Endodermal cell (in vitro differentiated cells): ENCODE measurements around the gene SMAD3. TPM values are rescaled to one million over a fixed set of nuclear protein-coding genes. Genes with fewer than 3 reads are reported as not detected.
A peak's percentile ranks its signal among the peaks of the same experiment; 100 is the strongest.

Experiments
- DNase-seq: peaks from one replicate; pipeline ENCODE4 v3.0.0-alpha.2; 2017
- H3K27ac ChIP-seq: 2 replicates; pipeline ENCODE4 v1.5.1; 2013; ENCODE audit warnings: mild to moderate bottlenecking, low read depth, low read length, moderate library complexity
- H3K27me3 ChIP-seq: 2 replicates; pipeline ENCODE4 v1.6.1; 2013; ENCODE audit warnings: mild to moderate bottlenecking, low read length, moderate library complexity; ENCODE audit not compliant: insufficient read depth, control insufficient read depth, poor library complexity, severe bottlenecking
- H3K36me3 ChIP-seq: 2 replicates; pipeline ENCODE4 v1.7.0; 2013; ENCODE audit warnings: mild to moderate bottlenecking, low read length, moderate library complexity; ENCODE audit not compliant: control insufficient read depth, insufficient read depth
- H3K4me1 ChIP-seq: one replicate; pipeline ENCODE4 v1.7.0; 2013; ENCODE audit warnings: low read length; ENCODE audit not compliant: control insufficient read depth, insufficient read depth
- H3K4me3 ChIP-seq: 2 replicates; pipeline ENCODE4 v1.5.1; 2013; ENCODE audit warnings: mild to moderate bottlenecking, low read length, moderate library complexity
- H3K9ac ChIP-seq: 2 replicates; pipeline ENCODE4 v1.6.1; 2013; ENCODE audit warnings: mild to moderate bottlenecking, low read length, moderate library complexity; ENCODE audit not compliant: poor library complexity, severe bottlenecking; ENCODE audit errors: extremely low read depth
- H3K9me3 ChIP-seq: 2 replicates; pipeline ENCODE4 v1.6.1; 2013; ENCODE audit warnings: mild to moderate bottlenecking, low read length, moderate library complexity; ENCODE audit not compliant: control insufficient read depth
- H3K27ac Mint-ChIP-seq: 2 replicates; pipeline ENCODE4 v1.8.0; 2020; ENCODE audit warnings: mixed read lengths
- H3K27me3 Mint-ChIP-seq: 2 replicates; pipeline ENCODE4 v1.8.0; 2021; ENCODE audit warnings: mild to moderate bottlenecking, mixed read lengths; ENCODE audit not compliant: insufficient read depth
- H3K36me3 Mint-ChIP-seq: 2 replicates; pipeline ENCODE4 v1.8.0; 2020; ENCODE audit warnings: low read depth, mixed read lengths
- H3K4me1 Mint-ChIP-seq: 2 replicates; pipeline ENCODE4 v1.8.0; 2020; ENCODE audit warnings: mixed read lengths
- H3K4me3 Mint-ChIP-seq: 2 replicates; pipeline ENCODE4 v1.8.0; 2020; ENCODE audit warnings: mild to moderate bottlenecking, moderate library complexity, mixed read lengths
- H3K9me3 Mint-ChIP-seq: 2 replicates; pipeline ENCODE4 v1.8.0; 2020; ENCODE audit warnings: mild to moderate bottlenecking, mixed read lengths
- WGBS, 2 experiments: methylation state at CpG; one replicate each; pipeline versions ENCODE4 v1.1.5 to v1.1.7; 2013; ENCODE audit warnings: missing lambda C conversion rate in 2 of 2, mixed read lengths in 1 of 2; ENCODE audit not compliant: insufficient coverage in 1 of 2, insufficient read length in 1 of 2; 5-methylcytosine and 5-hydroxymethylcytosine counted together
- total RNA-seq, 2 donors: library from RNA; stranded (reverse); fragmentation: NEBNext Ultra II Directional in 1 of 2; extraction: Animal tissue kit (Norgen Biotek cat#: 25700) in 1 of 2; gene quantifications; 2 replicates in 1 of 2; 3 replicates in 1 of 2; pipeline ENCODE4 v1.2.1, GENCODE V29; 2021
- TF ChIP-seq, protein P1 (sequence below): fragments of 200-600 bp; sonication (generic); conservative IDR thresholded peaks from 2 replicates; pipeline ENCODE4 v1.5.0; 2021; ENCODE audit warnings: antibody characterized with exemption, mild to moderate bottlenecking

The SMAD3 gene
- total RNA-seq, 2 donors from 2014 or later: 7.8 to 9.6 TPM

- Mint-ChIP-seq H3K9me3 (peaks cover 5% of the 10 kb centered on the region), H3K4me1 (peaks cover 33% of the 10 kb centered on the region), H3K27ac (peak overlapping the region; percentile 8), H3K36me3 (no peaks in the 10 kb centered on the region), H3K4me3 (no peak overlapping the region), H3K27me3 (peaks cover 7% of the 10 kb centered on the region)
- Histone ChIP-seq H3K27ac (no peak overlapping the region), H3K27me3 (no peaks in the 10 kb centered on the region), H3K36me3 (peaks cover 21% of the 10 kb centered on the region), H3K9ac (no peak overlapping the region), H3K4me3 (no peak overlapping the region), H3K9me3 (peaks cover 7% of the 10 kb centered on the region), H3K4me1 (peaks cover 15% of the 10 kb centered on the region)
- TF ChIP-seq, protein P1, sequence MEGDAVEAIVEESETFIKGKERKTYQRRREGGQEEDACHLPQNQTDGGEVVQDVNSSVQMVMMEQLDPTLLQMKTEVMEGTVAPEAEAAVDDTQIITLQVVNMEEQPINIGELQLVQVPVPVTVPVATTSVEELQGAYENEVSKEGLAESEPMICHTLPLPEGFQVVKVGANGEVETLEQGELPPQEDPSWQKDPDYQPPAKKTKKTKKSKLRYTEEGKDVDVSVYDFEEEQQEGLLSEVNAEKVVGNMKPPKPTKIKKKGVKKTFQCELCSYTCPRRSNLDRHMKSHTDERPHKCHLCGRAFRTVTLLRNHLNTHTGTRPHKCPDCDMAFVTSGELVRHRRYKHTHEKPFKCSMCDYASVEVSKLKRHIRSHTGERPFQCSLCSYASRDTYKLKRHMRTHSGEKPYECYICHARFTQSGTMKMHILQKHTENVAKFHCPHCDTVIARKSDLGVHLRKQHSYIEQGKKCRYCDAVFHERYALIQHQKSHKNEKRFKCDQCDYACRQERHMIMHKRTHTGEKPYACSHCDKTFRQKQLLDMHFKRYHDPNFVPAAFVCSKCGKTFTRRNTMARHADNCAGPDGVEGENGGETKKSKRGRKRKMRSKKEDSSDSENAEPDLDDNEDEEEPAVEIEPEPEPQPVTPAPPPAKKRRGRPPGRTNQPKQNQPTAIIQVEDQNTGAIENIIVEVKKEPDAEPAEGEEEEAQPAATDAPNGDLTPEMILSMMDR: no peak
- DNase-seq: no peak
- 84 to 97% methylated on average over 8 to 13 of the region's 13 CpGs for WGBS, 2 experiments
These were observed 10.9 kb downstream of the SMAD3 start for GRCh38 chr15:67076147-67076843.

GRCh38 chr15:67077641-67078215 lies 12.3 kb downstream of the SMAD3 start:
- TF ChIP-seq, protein P1: no peak
- Histone ChIP-seq H3K4me1 (peaks cover 11% of the 10 kb centered on the region), H3K4me3 (no peak overlapping the region), H3K27ac (no peak overlapping the region), H3K36me3 (peaks cover 25% of the 10 kb centered on the region), H3K9ac (no peak overlapping the region), H3K27me3 (no peaks in the 10 kb centered on the region), H3K9me3 (peaks cover 14% of the 10 kb centered on the region)
- no peak for DNase-seq
- H3K27ac Mint-ChIP-seq: no peak overlapping the region
- H3K4me3 Mint-ChIP-seq: no peak overlapping the region
- H3K4me1 Mint-ChIP-seq: peaks cover 36% of the 10 kb centered on the region
- H3K36me3 Mint-ChIP-seq: no peaks in the 10 kb centered on the region
- 78 to 98% methylated on average over 5 to 6 of the region's 6 CpGs for WGBS, 2 experiments
- peaks cover 14% of the 10 kb centered on the region for H3K9me3 Mint-ChIP-seq
- H3K27me3 Mint-ChIP-seq: peaks cover 2% of the 10 kb centered on the region

DNA sequence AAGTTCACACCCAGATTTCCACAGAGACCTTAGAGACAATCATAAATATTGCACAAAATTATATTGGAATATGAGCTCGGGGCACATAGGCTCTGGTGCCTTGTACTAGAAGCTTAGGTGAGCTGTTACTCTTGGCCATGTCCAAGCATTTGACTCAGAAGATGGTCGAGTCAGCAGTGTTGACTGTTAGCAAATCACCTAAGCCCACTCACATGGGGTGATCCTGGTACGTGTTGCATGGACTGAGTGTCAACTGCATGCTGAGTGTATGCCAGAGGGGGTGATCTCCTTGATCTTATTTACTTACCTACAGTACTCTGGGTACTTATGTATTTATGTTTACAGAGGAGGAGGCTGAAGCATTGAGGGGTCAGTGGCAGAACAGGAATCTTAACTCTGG lies 14.0 kb downstream of the SMAD3 start:
- Mint-ChIP-seq H3K36me3 (no peaks in the 10 kb centered on the region), H3K27ac (no peak overlapping the region), H3K9me3 (peaks cover 14% of the 10 kb centered on the region), H3K4me3 (no peak overlapping the region), H3K4me1 (peaks cover 42% of the 10 kb centered on the region), H3K27me3 (peaks cover 6% of the 10 kb centered on the region)
- no peak overlapping the region for H3K9ac ChIP-seq
- TF ChIP-seq, protein P1: no peak
- H3K36me3 ChIP-seq: peaks cover 25% of the 10 kb centered on the region
- peaks cover 10% of the 10 kb centered on the region for H3K4me1 ChIP-seq
- DNase-seq: no peak
- H3K27me3 ChIP-seq: no peaks in the 10 kb centered on the region
- 85 to 92% methylated on average over 2 to 3 of the region's 3 CpGs for WGBS, 2 experiments
- H3K9me3 ChIP-seq: peaks cover 14% of the 10 kb centered on the region
- no peak overlapping the region for H3K4me3 ChIP-seq
- H3K27ac ChIP-seq: no peak overlapping the region
